SK-N-SH (cell line): ENCODE measurements around the gene RHOBTB3.

Source experiments
- CTCF ChIP-seq: fragments of 200-600 bp; sonication (generic); IDR thresholded peaks from 2 replicates; pipeline ENCODE4 v1.6.1; 2017; ENCODE audit warnings: antibody characterized with exemption, mild to moderate bottlenecking, moderate library complexity
- IRF3 ChIP-seq: fragments of 150-350 bp; IDR thresholded peaks from 2 replicates; pipeline ENCODE4 v1.6.1; 2016; ENCODE audit warnings: mild to moderate bottlenecking, low read depth, low read length
- RCOR1 ChIP-seq: fragments of 150-350 bp; IDR thresholded peaks from 2 replicates; pipeline ENCODE4 v1.6.1; 2017; ENCODE audit warnings: antibody characterized with exemption, low read length
- RFX5 ChIP-seq: IDR thresholded peaks from 2 replicates; pipeline ENCODE4 v1.6.1; 2012; ENCODE audit warnings: mild to moderate bottlenecking, improper control_type of control experiment, low read length

GRCh38 chr5:95794070-95794516 lies 63.0 kb downstream of the RHOBTB3 start:
- TF ChIP-seq CTCF: no peak
- no peak for TF ChIP-seq RCOR1
- no peak for TF ChIP-seq IRF3
- TF ChIP-seq RFX5: no peak
